ENCODE results near the gene ITPKB. TPM values are rescaled to one million over a fixed set of nuclear protein-coding genes. Genes with fewer than 3 reads are reported as not detected.

The ITPKB gene
- total RNA-seq, 4 donors from 2014 or later: 22.2 to 68.6 (median 31.5) TPM

DNA sequence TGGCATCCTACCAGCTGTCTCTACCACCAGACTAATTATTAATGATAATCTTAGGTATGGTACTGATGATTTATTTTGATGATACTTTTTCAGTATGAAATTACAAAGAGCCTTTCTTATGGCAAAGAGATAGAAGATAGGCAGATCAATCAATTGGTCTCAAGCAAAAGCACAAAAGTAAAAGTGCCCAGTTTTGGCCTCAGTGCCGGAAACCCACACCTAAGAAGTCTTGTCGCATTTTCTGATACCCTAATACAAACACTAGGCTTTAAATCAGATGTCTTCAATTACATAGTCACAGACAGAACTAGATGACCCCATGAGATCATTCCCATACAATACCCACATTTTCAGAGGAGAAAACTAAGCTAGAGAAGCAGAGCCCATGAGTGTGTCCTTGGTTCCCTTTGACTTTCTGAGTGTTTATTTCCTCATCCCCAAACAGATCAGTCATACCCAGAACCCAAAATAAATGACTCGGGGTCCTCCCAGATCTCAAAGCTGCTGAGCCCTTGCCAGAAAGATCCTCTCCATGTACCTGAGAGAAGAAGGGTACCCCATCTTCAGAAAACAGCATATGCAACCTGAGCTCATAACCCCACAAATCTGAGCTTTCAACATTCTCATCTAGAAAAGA lies 7.7 kb downstream of the ITPKB start:
- TF ChIP-seq, protein P1, sequence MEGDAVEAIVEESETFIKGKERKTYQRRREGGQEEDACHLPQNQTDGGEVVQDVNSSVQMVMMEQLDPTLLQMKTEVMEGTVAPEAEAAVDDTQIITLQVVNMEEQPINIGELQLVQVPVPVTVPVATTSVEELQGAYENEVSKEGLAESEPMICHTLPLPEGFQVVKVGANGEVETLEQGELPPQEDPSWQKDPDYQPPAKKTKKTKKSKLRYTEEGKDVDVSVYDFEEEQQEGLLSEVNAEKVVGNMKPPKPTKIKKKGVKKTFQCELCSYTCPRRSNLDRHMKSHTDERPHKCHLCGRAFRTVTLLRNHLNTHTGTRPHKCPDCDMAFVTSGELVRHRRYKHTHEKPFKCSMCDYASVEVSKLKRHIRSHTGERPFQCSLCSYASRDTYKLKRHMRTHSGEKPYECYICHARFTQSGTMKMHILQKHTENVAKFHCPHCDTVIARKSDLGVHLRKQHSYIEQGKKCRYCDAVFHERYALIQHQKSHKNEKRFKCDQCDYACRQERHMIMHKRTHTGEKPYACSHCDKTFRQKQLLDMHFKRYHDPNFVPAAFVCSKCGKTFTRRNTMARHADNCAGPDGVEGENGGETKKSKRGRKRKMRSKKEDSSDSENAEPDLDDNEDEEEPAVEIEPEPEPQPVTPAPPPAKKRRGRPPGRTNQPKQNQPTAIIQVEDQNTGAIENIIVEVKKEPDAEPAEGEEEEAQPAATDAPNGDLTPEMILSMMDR (IDR thresholded peaks at IDR 0.05): no peak
- ATAC-seq (ENCODE audit: low FRiP score) (no peak), DNase-seq (ENCODE audit: low spot score) (no peak)

DNA sequence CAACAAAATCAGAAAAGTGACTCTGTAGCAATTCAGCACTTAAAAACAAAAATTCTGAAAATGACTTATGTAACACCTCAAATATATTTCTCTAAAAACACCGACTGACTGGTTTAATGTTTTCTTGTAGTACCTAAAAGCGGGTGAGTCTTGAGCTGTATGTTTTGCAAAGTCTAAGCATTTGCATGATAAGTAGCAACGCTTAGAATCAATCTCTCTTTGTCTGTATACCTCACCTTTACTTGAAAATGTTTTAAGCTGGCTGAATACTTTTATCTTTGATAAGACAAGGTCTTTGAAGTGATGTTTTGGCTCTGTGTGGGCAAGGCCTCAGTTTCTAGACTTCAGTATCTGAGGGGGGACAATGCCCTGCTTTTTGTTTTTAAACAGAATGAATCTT lies 8.2 kb downstream of the ITPKB start:
- ATAC-seq (ENCODE audit: low FRiP score): no peak
- TF ChIP-seq, protein P1 (IDR thresholded peaks at IDR 0.05): no peak

DNA sequence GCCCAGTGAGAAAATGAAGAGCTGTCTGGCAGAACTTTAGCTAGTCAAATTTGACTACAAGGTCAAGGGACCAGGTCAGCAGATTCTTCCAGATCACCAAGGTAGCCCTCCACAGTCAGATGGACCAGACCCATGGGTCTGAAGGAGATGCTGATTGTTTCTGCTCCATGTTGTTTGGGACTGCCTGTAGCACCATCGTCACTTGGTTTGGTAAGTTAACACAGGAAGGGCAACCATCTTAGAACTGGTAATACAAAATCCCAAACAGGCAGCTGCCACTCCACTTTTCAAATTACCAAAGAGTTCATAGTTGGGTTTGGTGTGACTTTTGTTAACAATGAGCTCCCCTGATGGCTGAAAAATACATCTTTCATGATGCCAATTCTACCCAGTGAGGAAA lies 9.0 kb downstream of the ITPKB start:
- TF ChIP-seq, protein P1 (IDR thresholded peaks at IDR 0.05): no peak
- DNase-seq (ENCODE audit: low spot score) (no peak), ATAC-seq (ENCODE audit: low FRiP score) (no peak)

More for the DNA sequence above, 8.2 kb downstream of the ITPKB start:
- DNase-seq (ENCODE audit: low spot score): no peak

DNA sequence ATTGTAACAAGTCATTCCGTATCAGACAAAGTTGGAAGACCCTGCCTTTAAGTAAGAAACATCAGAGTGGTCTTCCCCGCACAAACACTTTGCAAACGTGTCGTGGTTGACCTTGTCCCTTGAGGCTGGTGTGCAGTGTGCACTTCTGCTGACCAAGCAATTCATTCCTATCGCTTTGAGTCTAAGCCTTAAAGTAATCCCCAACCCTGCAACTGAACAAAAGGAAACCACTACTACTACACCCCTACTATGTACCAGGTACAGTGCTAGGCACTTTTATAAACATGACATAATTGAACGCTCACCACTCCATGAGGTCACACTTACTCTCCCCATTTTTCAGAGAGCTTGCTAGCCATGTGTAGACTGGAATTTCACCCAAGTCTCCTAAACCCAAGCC lies 10.6 kb downstream of the ITPKB start:
- ATAC-seq (ENCODE audit: low FRiP score): no peak

DNA sequence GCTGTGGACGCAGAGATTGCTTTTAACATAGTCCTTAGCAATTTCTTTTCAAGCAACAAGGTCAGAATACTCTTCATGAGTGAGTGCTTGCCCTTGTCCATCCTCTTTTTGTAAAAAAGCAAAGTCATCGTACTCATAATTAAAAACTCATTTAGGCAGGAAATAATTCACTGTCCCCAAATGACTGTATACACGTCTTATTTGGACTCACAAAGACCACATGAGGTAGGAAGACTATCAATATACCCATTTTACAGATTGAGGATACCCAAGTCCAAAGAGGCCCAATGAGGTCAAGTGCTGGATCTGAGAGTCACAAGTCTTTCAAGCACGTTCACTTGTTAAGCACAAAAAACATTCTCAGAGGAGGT lies 13.2 kb downstream of the ITPKB start:
- TF ChIP-seq, protein P1 (IDR thresholded peaks at IDR 0.05): no peak
- DNase-seq (ENCODE audit: low spot score): no peak
- ATAC-seq (ENCODE audit: low FRiP score): no peak

More for the DNA sequence above, 10.6 kb downstream of the ITPKB start:
- DNase-seq (ENCODE audit: low spot score): no peak
- TF ChIP-seq, protein P1 (IDR thresholded peaks at IDR 0.05): no peak

DNA sequence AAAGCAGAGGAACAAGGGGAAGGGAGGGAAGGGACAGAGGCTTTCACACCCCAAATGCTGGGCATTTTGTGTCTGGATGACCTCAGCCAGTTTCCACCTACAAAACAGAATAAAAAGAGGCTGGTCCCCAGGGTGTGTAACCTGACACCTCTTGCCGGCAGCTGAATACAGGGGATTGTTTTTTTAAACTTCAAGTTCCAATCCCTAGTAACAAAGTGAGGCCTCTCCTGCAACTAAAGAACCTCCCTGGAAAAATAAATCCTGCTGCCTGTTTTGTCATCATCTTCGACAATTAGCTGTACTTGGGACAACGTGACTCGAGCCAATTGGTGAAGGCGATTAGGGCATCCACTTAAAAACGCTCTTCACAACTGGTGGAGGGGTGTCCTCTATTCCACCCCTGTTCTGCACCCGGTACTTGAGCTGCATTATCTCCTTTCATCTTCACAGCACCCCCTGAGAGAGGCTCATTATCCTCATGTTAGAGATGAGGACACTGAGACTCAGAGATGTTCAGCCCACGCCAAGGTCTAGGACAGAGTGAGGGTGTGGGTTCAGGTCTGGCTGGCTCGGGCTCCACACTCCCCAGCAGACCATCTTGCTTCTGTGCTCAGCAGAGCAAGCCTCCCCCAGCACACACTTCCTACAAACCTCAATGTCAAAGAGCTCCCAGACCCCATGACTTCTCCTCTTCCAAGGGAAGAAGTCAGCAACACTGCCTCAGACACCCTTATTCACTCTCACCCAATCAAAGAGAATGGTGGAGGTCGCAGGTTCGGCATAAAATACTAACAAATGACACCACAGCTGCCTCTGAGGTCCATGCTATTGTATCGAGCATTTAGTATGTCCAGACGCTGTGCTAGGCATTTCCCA lies 15.2 kb downstream of the ITPKB start:
- peak; percentile 16 for ATAC-seq (ENCODE audit: low FRiP score)
- DNase-seq (ENCODE audit: low spot score): no peak
- TF ChIP-seq, protein P1 (IDR thresholded peaks at IDR 0.05): no peak
